Astrocyte of the hippocampus (primary cell): ENCODE data around the gene BMP6.
A peak's percentile ranks its signal among the peaks of the same experiment; 100 is the strongest.

Source experiments
- DNase-seq: peaks from one replicate; pipeline ENCODE4 v3.0.0; 2011; ENCODE audit warnings: low read depth, low spot score

The BMP6 gene

DNA sequence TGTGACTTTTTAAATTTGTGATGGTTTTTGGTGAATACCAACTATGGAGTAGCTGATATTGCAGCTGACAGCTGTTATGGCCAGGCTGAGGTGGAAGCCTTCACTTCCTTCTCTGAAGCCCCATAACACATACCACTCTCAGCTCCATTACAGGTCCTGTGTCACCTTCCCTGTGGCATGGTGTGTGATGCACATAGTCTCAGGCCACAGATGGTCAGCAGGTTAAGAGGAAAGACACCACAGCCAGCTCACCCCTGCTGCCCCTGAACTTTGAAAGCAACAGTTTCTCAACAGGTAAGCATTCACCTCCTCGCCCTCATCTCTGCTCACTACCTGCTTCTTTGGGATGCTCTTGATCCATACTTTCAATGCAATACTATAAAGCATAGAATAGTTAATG, 177.0 kb downstream of the BMP6 start:
- DNase-seq, result no peak

DNA sequence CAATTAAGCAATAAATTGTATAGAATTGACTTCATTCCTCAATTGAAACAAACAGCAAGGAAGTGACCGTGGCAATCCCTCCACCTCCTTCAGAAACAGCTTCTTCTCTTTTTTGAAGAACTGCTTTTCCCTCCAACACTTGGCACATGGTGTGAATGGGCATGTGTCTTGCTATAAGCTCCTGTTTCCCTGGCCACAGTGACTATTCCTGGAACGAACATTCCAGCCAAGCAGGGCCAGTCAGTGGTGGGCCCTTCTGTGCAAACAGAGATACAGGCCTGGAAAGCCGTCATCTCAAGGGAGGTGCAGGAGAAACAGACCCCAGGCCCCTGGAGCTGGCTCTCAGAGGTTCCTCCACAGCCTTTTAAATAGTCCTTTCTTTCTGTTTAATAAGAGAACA, 177.8 kb downstream of the BMP6 start:
- DNase-seq, result no peak

DNA sequence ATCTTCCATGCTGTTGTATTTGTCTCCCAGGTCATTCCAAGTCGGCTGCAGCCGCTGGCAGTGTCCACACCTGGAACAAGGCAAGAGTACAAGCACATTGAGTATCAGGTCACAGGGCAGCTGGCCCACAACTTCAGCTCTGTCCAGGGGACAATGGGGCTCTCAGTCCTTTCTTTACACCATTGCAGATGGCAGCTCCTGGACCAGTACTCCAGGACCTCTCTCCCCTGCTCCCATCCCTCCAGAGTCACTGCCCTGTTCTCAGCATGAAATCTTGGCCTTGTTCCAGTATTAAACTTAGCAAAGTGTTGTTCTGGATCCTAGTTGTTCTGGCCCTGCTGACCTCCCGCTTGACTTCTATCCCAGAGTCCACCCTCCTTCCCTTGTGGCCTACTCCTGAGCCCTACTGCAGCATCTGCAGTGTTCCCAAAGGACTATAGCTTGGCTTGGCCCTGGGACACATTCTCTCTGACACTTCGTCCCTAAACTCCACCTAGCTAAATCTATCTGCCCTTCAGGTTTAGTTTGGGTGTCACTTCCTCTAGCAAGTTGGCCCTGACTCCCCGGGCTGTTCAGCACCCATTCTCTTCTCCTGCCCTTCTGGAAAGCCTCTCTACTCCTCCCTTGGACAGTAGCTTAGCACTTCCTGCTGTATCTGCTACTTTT, 178.9 kb downstream of the BMP6 start:
- no peak for DNase-seq

DNA sequence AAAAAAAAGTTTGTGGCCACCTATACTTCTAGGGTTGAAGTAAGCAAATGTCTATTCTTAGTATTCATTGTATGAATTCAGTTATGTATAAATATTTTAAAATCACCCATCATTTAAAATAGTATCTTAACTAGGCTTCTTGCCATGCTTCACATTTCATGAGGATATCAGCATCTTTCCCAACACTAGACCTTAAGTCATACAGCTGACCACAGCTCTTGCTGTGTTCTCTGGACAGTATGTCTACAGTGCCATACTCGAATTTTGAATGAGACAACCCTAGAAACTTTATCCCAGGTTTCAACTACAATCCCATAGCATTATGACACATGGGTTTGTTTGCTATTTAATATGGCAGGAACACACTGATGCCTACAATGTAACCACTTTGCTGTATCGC, 179.5 kb downstream of the BMP6 start:
- no peak for DNase-seq

DNA sequence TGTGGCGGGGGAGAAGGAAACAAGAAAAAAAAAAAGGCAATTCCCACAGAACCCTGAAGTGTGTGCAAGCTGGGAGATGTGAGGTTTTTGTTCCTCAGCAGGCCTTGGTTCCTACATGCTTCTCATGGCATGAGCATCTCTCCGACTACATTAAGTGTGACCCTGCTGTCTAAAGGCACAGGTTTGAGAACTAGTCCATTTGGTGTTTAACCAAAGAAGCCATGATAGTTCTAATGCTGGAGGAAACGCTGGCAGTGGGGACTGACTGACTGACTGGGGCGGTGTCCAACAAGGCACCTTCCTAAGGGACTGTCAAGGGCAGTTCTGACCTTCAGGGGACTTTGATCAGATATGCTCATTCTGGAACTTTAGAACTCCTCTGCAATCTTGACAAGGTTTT, 180.8 kb downstream of the BMP6 start:
- no peak for DNase-seq

DNA sequence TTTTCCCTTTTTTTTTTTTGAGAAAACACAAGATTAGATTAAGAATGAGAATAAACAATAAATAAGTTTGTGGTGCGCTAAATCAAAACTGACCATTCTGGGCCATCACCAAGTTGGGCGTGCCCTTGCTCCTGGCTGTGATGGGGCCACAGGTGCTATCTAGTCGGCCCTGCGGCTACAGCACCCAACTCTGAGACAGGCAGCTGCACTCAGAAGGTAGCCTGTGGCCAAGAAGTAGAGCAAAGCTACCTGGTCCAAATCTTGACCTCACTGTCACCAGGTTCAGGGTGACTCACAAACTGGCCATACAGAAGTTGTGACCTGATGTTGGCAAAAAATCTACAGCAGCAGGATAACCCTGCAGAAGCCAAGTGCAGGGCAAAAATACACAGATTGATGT, 181.3 kb downstream of the BMP6 start:
- no peak for DNase-seq

DNA sequence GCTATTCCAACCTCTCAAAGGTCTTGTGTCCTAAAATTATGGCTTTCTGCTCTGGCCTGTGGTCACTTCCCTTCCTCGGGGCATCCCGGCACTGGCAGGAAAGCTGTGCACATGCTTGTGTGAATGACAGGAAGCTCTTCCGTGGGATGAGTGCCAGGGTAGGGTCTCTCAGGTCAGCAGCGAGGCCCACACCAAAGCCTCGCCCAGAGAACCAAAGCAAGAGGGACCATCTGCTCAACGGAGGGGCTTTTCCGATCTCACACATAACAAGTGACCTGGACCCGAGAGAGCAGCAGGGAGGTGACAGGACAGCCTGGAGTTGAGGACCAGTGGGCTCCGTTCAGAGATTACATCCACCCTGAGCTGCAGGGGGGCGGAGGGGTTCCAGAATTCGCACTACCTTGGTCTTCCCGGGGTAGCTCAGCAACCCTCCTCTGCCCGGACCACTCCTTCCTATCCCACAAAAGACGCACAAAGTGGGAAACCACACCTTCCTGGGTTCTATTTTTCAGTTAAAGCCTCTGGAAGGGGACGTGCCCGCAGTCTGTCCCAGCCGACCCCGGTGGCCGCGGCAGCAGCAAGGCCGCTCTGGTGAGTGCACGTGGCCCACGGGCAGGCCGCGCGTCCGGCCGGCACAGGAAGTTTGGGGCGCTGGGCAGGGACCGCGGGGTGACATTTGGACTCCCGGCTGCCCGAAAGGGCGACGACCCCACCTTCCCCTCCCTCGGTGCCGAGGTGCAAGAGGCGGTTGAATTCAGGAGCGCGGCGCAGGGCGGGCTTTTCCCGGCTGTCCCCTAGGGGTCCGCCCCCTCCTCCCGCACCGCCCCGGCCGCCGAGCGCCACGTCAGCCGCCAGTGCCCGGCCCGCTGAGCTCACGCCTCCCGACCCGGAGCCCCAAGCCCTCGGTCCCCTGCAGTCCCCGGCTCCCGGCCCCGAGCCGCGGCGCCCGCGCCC, 183.7 kb downstream of the BMP6 start:
- peak; percentile 72 for DNase-seq

DNA sequence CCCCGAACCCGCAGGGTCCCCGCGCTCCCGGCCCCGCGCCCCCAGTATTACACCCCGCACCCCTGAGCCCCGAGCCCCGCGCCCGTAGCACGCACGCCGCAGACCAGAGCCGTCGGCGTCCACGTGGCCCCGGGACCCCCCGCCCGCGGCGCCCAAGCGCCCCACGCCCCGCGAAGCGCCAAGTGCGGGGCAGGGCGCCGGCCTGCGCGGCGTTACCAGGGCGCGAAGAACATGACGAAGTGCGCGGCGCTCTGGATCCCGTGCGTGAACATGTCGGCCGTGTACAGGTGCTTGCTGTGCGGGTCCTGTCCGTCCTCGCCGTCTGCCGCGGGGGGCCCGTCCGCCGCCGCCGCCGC, 184.4 kb downstream of the BMP6 start:
- no peak for DNase-seq

DNA sequence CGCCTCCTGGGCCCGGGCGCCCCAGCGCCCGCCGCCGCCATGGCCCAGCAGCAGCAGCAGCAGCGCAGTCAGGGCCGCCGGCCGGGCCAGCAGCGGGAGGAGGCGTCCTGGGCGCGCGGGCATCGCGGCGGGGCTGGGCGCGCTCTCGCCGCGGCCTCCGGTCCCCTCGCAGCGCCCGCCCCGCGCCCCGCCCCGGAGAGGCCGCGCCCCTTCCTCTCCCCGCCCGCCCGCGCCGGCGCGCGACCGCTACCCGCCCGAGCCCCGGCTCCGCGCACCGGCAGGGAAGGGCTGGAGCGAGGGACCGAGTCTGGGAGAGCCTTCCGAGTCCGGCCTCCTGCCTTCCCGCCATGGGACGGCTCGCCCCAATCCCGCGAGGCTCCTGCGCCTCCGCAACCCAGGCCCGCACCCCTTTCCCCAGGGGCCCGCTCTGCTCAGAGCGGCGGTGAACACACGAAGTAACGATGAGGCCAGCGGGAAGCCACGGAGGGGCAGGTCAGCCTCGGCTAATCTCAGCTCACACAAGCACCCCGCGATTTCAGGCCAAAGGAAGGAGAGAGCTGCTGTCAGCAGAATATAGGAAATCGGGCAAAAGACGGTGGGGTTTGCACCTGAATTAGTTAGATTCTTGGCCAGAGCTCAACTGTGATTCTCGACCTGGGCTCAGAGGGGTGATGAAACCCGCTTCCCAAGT, 184.9 kb downstream of the BMP6 start, which contains the start of gene TXNDC5:
Gene TXNDC5, minus strand, starts transcription at position 135 of the 691 bp plus-strand sequence. Its CDS starts 12 bp downstream, at position 123.
- DNase-seq, result peak; percentile 93

DNA sequence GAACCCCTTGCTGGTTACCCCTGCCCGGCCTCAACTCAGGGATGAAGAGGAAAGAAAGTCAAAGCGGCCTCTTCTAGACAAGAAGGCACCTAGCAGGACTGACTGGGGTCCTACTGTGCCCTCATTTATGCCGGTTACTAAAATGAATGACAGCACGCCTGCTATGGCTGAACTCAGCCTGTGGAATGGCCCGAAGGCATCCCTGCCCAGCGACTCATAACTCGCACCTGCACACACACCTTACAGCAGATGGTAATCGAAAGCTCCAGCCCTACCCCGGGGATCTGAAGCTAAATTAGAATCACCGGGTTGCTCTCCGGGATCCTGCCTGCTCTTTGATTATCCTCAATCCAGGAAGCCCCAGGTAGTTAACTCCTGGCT, 185.4 kb downstream of the BMP6 start:
- no peak for DNase-seq

DNA sequence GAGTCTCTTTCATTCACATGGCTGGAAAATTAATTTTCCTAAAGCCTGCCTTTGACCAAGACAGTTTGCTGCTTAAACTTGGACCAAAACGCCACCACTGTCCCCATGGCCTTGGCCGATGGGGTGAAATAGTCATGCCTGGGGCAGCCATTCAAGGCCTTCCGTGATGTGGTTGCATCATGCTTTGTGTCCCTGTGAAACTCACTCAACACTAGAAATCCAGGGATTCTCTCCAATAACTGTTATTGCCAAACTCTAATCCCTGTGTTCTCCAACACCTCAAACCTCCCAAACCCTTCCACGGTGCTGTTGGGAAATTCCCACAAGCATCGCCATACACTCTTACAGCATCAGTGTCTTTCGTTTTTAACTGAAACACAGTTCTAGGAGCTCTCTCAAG, 186.1 kb downstream of the BMP6 start:
- no peak for DNase-seq

DNA sequence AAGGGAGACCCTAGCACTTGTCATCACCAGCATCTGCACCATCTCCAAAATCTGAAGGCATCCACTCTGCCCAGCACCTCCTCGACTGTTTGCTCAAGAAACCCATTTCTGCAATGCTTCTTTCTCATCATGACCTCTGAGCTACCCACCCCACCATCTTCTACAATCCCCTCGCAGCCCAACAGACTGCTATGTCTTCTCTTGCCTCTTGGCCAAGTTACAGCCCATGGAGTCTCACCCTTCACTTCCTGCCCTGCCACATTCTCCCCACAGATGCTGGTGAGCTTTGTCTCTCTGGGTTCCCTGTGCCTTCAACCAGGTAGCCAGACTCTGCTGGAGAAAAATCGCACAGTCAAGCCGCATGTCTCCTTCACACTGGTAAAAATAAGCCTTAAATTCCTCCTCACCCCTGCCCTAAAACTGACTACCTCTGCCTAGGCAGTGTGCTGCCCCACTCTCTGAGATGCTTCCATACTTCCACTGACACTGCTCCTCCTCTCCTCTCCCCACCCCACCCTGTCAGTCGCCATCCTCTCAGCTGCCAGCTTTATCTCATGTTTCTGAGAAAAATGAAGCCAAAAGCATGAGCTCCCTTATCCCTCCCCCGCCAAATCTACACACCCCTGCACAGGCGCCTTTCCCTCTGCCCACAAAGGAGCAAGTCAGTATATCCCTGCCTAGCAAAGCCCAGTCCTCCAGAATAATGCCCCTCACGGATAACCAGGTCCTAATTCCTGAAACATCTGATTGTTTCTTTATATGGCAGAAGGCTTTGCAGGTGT, 187.0 kb downstream of the BMP6 start:
- no peak for DNase-seq

DNA sequence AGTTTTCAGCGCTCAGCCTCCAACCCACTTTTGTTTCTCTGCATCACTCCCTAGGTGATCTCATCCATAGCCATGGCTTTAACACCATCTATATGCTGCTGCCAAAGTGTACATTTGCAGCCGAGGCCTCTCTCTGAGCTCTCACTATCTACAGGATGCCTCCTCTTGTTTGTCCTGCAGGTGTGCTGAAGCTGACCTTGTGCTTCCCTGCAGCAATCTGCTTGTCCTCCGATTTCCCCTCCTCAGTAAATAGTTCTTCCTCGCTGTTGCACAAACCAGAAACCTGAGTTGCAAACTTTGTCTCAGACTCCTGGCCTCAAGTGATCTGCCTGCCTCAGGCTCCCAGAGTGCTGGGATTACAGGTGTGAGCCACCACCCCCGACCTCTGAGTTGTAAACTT, 188.4 kb downstream of the BMP6 start:
- DNase-seq, result no peak

DNA sequence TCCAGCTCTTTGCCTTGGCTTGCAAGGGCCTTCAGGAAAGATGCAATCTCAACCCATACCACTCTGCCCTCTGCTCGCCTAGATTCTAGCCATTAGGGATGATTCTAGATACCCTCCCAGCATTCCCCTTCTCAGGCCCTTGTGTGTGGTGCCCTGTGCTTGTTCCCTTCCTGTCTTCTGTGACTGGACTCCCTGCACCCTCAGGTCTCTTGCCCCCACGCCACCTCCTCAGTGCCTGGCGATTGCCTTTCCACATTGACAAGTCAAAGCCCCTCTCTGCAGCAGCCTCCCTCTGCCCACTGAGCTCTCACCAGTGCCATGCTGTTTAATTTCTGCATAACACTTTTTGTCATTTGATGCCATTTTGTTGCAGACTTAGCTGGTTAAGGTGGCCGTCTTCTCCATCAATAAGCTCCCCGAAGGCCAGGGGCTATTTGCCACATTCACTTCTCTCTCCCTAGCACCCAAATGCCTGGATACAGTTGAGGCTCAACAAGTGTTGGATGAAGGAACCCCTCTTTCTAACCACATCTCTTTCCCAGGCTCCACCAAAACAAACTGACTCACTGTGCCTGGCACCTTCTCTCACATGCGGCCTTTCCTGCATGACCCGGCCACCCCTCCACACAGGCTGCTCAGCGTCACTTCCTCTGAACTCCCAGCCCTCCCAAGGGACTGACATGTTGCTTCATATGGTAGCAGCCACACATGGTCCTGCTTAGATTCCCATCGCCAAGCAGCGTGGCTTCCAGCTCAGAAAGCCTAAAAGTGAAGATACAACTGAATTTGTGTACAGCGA, 189.3 kb downstream of the BMP6 start:
- no peak for DNase-seq

DNA sequence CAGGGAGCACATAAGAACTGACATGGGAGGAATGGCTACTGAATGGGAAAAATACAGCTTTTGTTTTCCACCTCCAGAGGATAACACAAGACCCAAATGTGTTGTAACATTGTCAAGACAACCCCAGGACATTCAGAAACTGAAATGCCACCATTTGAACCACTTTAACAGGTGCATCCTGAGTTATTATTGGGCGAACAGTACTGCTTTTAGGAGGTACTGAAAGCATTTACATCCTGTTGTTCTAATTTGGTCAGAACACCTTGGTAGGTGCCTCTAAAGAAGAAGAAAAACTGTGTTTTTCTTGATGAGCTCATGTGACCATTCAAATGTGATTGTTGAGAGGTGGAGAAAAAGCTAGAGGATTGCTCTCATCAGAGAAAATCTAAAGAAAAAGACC, 191.1 kb downstream of the BMP6 start:
- DNase-seq, result no peak

DNA sequence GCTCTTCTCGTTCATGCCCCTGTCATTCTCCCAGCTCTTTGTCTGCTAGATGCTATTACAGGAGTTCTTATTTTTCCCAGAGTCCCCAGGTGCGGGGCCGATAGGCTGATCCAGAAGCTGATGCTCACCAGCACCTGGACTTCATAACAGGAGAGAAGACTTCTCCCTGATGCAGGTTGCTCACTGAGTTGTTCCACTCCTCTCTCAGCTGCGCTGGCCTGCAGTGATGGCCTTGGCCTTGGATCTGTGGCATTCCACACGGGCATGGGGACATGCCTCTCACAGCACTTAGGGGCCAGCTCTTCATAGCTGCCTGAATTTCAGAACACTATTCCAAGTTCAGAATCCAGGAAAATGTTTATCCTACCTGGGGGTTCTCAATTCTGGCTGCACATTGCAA, 191.8 kb downstream of the BMP6 start:
- no peak for DNase-seq

DNA sequence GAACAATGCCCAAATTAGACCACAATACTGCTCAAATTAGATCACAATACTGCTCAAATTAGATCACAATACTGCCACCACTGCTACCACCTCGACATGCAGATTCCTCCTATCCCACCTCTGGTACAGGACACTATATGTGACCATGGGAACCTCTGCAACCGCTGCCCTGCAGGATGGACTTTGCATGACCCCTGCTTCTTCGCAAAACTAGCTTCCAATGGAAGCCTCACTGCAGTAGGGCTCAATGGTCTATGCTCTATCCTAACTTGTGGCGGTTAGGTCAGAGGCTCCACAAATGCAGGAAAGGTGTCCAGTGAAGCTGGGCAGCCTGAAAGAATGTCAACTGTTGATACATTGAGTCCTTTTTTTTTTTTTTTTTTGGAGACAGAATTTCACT, 192.5 kb downstream of the BMP6 start:
- no peak for DNase-seq

DNA sequence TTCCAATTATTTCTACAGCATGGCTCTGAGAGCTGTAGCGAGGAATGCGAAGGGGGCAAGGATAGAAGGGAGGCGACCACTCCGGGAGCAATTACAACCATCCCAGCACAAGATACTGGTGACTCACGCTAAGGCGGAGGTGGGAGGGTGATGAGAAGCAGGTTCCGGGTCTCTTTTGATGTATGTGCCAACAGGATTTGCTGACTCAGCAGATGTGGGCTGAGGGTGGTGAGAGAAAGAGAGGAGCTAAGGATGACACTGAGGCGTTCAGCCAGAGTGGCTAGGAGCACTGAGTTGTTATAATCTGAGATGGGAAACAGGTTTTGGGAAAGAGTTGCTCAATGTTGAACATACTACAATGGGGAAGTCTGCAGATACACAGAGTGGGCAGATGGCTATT, 194.0 kb downstream of the BMP6 start:
- peak; percentile 41 for DNase-seq

DNA sequence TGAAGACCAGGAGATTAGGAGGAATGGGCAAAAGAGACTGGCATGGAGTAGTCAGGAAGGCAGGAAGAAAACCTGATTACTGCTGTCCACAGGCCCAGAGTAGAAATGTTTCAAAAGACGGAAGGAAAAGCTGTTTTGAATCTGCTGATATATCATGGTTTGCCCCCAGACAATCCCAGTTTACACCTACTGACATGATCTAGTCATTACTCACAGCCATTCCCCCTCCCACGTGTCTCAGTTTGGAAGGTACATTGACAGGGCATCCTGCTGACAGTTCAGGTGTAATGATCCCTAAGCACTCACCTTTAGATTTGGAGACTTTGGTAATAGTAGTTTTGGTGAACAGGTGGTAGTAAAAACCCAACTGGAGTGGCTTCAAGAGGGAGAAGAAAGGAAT, 194.5 kb downstream of the BMP6 start:
- no peak for DNase-seq

DNA sequence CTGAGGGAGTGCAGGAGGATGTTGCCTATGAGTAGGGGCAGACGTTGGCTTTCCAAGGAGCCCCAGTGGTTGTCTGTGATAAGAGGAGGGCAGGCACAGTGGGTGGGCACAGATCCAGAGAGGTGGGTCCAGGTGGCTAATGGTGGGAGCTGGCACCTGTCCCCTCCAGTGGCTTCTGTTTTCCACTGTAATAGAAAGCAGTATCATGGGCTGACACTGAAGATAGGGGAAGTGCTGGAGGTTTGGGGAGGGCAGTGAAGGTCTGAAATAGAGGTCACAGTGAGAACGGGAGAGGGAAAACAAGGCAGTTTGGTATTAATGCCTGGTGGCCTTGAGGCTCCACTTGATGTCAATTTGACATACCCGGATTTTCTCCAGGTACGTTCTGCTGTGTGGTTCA, 195.1 kb downstream of the BMP6 start:
- no peak for DNase-seq

DNA sequence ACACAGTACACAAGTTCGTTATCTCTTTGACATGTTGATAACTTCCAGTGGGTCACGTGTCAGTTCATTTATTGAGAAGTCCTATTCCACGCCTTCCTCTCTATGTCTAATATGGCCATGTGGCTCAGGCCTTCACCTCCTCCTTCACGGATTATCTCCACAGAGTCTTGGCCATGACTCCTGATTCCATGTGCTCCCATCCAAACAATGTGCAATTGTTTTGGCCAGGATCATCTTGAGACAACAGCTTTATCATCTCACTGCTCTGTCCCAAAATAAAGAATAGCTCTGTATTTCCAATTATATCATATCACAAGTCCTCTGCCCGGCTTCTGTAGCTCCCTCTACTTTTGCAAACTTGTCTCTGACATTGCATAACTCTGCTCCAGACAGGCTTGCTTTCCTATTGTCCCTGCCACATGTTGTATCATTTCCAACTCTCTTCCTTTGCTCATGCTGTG, 195.8 kb downstream of the BMP6 start:
- no peak for DNase-seq
